Breast epithelium (tissue), 3 donors: ENCODE results near the gene HID1.

Experiments
- POLR2A ChIP-seq: fragments of 450-650 bp; IDR thresholded peaks from one replicate; pipeline ENCODE4 v1.6.1; 2016; ENCODE audit warnings: antibody characterized with exemption, mild to moderate bottlenecking, moderate library complexity
- TF ChIP-seq, protein P1 (sequence below), 3 donors: fragments of 450-650 bp; IDR thresholded peaks; one replicate each; pipeline ENCODE4 v1.5.1; 2016 to 2017; ENCODE audit warnings: antibody characterized with exemption in 3 of 3, mild to moderate bottlenecking in 3 of 3, moderate library complexity in 3 of 3

DNA sequence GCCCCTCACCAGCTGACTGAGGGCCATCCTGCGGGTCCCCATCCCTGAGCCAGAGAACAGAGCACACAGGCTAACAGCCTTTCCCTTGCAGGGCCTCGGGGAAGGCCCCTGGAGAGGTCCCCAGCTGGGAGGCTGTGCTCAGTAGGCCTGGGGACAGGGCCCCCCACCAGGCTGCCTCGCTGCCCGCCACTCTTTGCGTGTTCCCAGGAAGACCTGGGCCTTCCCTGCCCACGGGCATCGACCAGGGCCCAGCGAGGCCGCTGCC, 785 bp downstream of the HID1 start:
- no peak for TF ChIP-seq POLR2A
- TF ChIP-seq, protein P1, sequence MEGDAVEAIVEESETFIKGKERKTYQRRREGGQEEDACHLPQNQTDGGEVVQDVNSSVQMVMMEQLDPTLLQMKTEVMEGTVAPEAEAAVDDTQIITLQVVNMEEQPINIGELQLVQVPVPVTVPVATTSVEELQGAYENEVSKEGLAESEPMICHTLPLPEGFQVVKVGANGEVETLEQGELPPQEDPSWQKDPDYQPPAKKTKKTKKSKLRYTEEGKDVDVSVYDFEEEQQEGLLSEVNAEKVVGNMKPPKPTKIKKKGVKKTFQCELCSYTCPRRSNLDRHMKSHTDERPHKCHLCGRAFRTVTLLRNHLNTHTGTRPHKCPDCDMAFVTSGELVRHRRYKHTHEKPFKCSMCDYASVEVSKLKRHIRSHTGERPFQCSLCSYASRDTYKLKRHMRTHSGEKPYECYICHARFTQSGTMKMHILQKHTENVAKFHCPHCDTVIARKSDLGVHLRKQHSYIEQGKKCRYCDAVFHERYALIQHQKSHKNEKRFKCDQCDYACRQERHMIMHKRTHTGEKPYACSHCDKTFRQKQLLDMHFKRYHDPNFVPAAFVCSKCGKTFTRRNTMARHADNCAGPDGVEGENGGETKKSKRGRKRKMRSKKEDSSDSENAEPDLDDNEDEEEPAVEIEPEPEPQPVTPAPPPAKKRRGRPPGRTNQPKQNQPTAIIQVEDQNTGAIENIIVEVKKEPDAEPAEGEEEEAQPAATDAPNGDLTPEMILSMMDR (IDR thresholded peaks at IDR 0.05): no peak
